ENCODE data around the gene AJAP1.

GRCh38 chr1:4684864-4685522 is 30.6 kb downstream of the AJAP1 start:
- TF ChIP-seq RAD21 (IDR thresholded peaks at IDR 0.05 in 1 of 2, conservative IDR thresholded peaks at IDR 0.05 in 1 of 2; ENCODE audit: low read depth in 2 of 2, low read length in 2 of 2), result no peak
- TF ChIP-seq MAX (IDR thresholded peaks at IDR 0.05), result no peak
- no peak for TF ChIP-seq CTCF (IDR thresholded peaks at IDR 0.05; ENCODE audit: control extremely low read depth in 1 of 3, insufficient read depth in 1 of 3, low read depth in 1 of 3, low read length in 3 of 3)
- no peak for TF ChIP-seq ZNF274 (IDR thresholded peaks at IDR 0.05; ENCODE audit: borderline replicate concordance, extremely low read depth, low read length)
- TF ChIP-seq JUND (IDR thresholded peaks at IDR 0.05; ENCODE audit: low read length), result no peak
- TF ChIP-seq YY1 (IDR thresholded peaks at IDR 0.05; ENCODE audit: low read depth, low read length), result no peak
- TF ChIP-seq SP1 (IDR thresholded peaks at IDR 0.05; ENCODE audit: low read depth, low read length), result no peak
- no peak for TF ChIP-seq EZH2 (IDR thresholded peaks at IDR 0.05; ENCODE audit: low read depth, low read length, severe bottlenecking)
- no peak for TF ChIP-seq SIX5 (IDR thresholded peaks at IDR 0.05; ENCODE audit: low read depth, low read length)
- no peak for TF ChIP-seq CEBPB (IDR thresholded peaks at IDR 0.05; ENCODE audit: low read depth, low read length)

All from H1 (cell line).